Neuronal stem cell (in vitro differentiated cells): ENCODE measurements around the gene CHMP4A.

Experiments
- DNase-seq: peaks from one replicate; pipeline ENCODE4 v3.0.0-alpha.2; 2013; ENCODE audit warnings: low spot score
- H2AFZ ChIP-seq: one replicate; pipeline ENCODE4 v1.6.1; 2013; ENCODE audit warnings: mild to moderate bottlenecking, low read length, inconsistent platforms
- H2AK5ac ChIP-seq: 2 replicates; pipeline ENCODE4 v1.6.1; 2013; ENCODE audit warnings: low read depth, mild to moderate bottlenecking, inconsistent platforms, low read length, moderate library complexity, mixed read lengths
- H2BK120ac ChIP-seq: 2 replicates; pipeline ENCODE4 v1.6.1; 2013; ENCODE audit warnings: low read depth, mild to moderate bottlenecking, inconsistent platforms, low read length, moderate library complexity, mixed read lengths
- H2BK12ac ChIP-seq: one replicate; pipeline ENCODE4 v1.6.1; 2013; ENCODE audit warnings: low read length, inconsistent platforms
- H2BK15ac ChIP-seq: 2 replicates; pipeline ENCODE4 v1.6.1; 2013; ENCODE audit warnings: mild to moderate bottlenecking, low read length, inconsistent platforms, mixed read lengths
- H2BK5ac ChIP-seq: one replicate; pipeline ENCODE4 v1.6.1; 2013; ENCODE audit warnings: inconsistent platforms, mild to moderate bottlenecking, low read length, moderate library complexity
- H3K14ac ChIP-seq: one replicate; pipeline ENCODE4 v1.6.1; 2013; ENCODE audit warnings: low read length, inconsistent platforms
- H3K18ac ChIP-seq: 2 replicates; pipeline ENCODE4 v1.6.1; 2013; ENCODE audit warnings: low read length, inconsistent platforms
- H3K23ac ChIP-seq: 2 replicates; pipeline ENCODE4 v1.6.1; 2013; ENCODE audit warnings: low read depth, mild to moderate bottlenecking, mixed read lengths, low read length, inconsistent platforms; ENCODE audit not compliant: poor library complexity
- H3K27ac ChIP-seq: replicated peaks from 3 replicates; pipeline ENCODE4 v1.5.1; 2013; ENCODE audit warnings: low read length, inconsistent platforms
- H3K27me3 ChIP-seq, 3 experiments: 2 replicates each; pipeline ENCODE4 v1.6.1; 2013; ENCODE audit warnings: low read length in 3 of 3, mild to moderate bottlenecking in 2 of 3, inconsistent platforms in 1 of 3, low read depth in 1 of 3, mixed read lengths in 1 of 3, moderate library complexity in 1 of 3; ENCODE audit not compliant: control insufficient read depth in 3 of 3, insufficient read depth in 3 of 3
- H3K36me3 ChIP-seq, 2 donors: replicated peaks in 1 of 2; 2 replicates each; pipeline ENCODE4 v1.6.1; 2013; ENCODE audit warnings: low read length in 2 of 2; ENCODE audit not compliant: control insufficient read depth in 2 of 2, insufficient read depth in 2 of 2
- H3K4ac ChIP-seq: 2 replicates; pipeline ENCODE4 v1.6.1; 2013; ENCODE audit warnings: inconsistent platforms, mild to moderate bottlenecking, low read length, moderate library complexity
- H3K4me1 ChIP-seq, 2 donors: 1 replicate in 1 of 2; 2 replicates in 1 of 2; pipeline ENCODE4 v1.6.1; 2013; ENCODE audit warnings: low read length in 2 of 2, low read depth in 1 of 2; ENCODE audit not compliant: control insufficient read depth in 2 of 2, insufficient read depth in 1 of 2
- H3K4me2 ChIP-seq: one replicate; pipeline ENCODE4 v1.6.1; 2013; ENCODE audit warnings: mild to moderate bottlenecking, low read length, inconsistent platforms; ENCODE audit not compliant: insufficient read depth, poor library complexity, severe bottlenecking
- H3K4me3 ChIP-seq, 2 donors: 2 replicates each; pipeline ENCODE4 v1.5.1; 2013; ENCODE audit warnings: low read length in 2 of 2, mild to moderate bottlenecking in 2 of 2, inconsistent platforms in 1 of 2, moderate library complexity in 1 of 2
- H3K79me1 ChIP-seq: one replicate; pipeline ENCODE4 v1.6.1; 2013; ENCODE audit warnings: low read depth, mild to moderate bottlenecking, inconsistent platforms, low read length, moderate library complexity
- H3K9ac ChIP-seq: one replicate; pipeline ENCODE4 v1.6.1; 2013; ENCODE audit warnings: mild to moderate bottlenecking, low read depth, low read length, inconsistent platforms; ENCODE audit not compliant: poor library complexity
- H3K9me3 ChIP-seq, 2 donors: replicated peaks in 1 of 2; 2 replicates each; pipeline versions ENCODE3 to v1.6.1; 2013; ENCODE audit warnings: low read length in 2 of 2, mild to moderate bottlenecking in 2 of 2, inconsistent platforms in 1 of 2, low read depth in 1 of 2, mixed read lengths in 1 of 2, moderate library complexity in 1 of 2; ENCODE audit not compliant: control insufficient read depth in 2 of 2, insufficient read depth in 1 of 2
- H4K8ac ChIP-seq: one replicate; pipeline ENCODE4 v1.6.1; 2013; ENCODE audit warnings: low read depth, mild to moderate bottlenecking, inconsistent platforms, low read length, moderate library complexity
- H4K91ac ChIP-seq: one replicate; pipeline ENCODE4 v1.6.1; 2013; ENCODE audit warnings: low read length, low read depth, mild to moderate bottlenecking, inconsistent platforms; ENCODE audit not compliant: poor library complexity
- whole genome bisulfite sequencing, 2 donors: extraction: QIAGEN DNeasy Blood & Tissue Kit; methylation state at CpG; one replicate each; pipeline ENCODE4 v1.1.7; 2013; ENCODE audit warnings: missing lambda C conversion rate in 2 of 2, mixed read lengths in 1 of 2; ENCODE audit not compliant: insufficient read length in 2 of 2, insufficient replicate concordance in 1 of 2; ENCODE audit errors: extremely low coverage in 2 of 2; 5-methylcytosine and 5-hydroxymethylcytosine counted together

Gene CHMP4A

DNA sequence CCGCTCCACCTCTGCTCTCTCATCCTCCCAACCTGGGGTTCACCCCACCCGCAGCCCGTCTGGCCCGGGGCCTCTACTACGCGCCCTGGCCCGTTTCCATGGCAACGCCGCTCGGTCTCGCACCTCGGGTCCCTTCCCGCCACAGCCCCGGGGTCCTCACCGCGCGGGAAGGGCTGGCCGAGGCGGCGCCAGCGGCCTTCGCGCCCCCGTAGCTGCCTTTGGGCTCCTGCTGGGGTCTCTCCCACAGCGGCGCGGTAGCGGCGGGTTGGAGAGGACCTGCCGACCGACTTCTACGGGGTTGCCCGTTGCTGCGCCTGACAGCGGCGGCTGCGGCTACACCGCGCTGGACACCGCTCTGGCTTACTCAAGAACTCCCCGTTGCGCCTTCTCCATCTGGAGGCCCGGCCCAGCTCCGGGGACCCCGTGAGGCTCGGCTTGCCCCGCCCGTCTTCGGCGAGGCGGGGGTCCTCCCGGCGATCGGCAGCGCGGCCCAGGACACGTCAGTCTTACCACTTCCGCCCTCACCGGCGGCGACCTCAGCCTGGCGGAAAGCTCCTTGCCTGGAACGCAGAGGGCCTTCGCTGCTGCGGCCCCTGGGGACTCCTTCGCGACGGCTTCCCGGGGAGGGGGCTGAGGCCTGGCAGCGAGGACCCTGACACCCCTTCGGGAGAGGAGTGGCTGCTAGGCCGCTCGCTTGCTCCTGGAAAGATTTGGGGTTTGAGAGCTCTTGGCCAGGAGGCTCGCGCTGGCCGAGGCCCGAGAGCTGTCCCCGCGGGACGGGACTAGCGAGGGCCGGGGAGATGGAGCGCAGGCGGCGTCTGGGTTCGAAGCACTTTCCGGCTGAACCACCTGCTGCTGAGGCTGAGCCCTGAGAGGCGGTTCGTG is 17.9 kb downstream of the CHMP4A start, which contains the start of gene TM9SF1:
TM9SF1 (minus strand) TSS at position 256 of the 885 bp plus-strand sequence. CDS start 422 bp downstream, outside the sequence.
- peak within 1 kb of the TSS; percentile 53 to 92 for H3K4me3 ChIP-seq
- H3K4me2 ChIP-seq, result peak within 1 kb of the TSS; percentile 96
- no peak within 1 kb of the TSS for H4K91ac ChIP-seq
- H3K18ac ChIP-seq, result peak within 1 kb of the TSS; percentile 100
- peak within 1 kb of the TSS; percentile 93 for H3K23ac ChIP-seq
- H3K27me3 ChIP-seq, result peaks cover 0 to 2% (median 0%) of the 10 kb centered on the region in 3 experiments
- H3K9me3 ChIP-seq, result no peaks in the 10 kb centered on the region
- H3K9ac ChIP-seq, result peak within 1 kb of the TSS; percentile 93
- H2AK5ac ChIP-seq, result peak within 1 kb of the TSS; percentile 20
- no CpG with 5 or more reads among the region's 89 CpGs for WGBS, 2 donors
- peak within 1 kb of the TSS; percentile 76 for H2BK120ac ChIP-seq
- peaks cover 3% of the 10 kb centered on the region for H3K79me1 ChIP-seq
- H3K36me3 ChIP-seq, result peaks cover 20 to 50% of the 10 kb centered on the region in 2 donors
- H3K14ac ChIP-seq, result peak within 1 kb of the TSS; percentile 89
- DNase-seq, result peak; percentile 71
- H3K4me1 ChIP-seq, result peaks cover 2 to 5% of the 10 kb centered on the region in 2 donors
- H4K8ac ChIP-seq, result peak within 1 kb of the TSS; percentile 43
- peak within 1 kb of the TSS; percentile 64 for H2BK15ac ChIP-seq
- peak within 1 kb of the TSS; percentile 95 for H2BK5ac ChIP-seq
- H3K4ac ChIP-seq, result peak within 1 kb of the TSS; percentile 5
- peak within 1 kb of the TSS; percentile 97 for H3K27ac ChIP-seq
- peak within 1 kb of the TSS; percentile 99 for H2AFZ ChIP-seq
- peak within 1 kb of the TSS; percentile 58 for H2BK12ac ChIP-seq

DNA sequence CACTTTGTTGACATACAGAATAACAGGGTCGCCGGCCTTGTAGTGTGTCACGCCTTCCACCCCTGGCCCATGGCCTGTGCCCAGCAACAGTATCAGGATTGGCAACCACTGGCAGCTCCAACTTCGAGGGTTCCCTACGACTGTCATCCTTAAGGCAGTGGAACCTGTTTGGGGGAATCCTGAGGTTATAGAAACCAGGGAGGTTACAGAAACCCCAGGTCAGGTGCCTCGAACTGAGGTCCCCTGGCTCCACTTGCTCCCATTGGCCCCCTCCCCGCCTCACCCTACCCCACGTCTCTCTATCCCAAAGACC is 18.5 kb downstream of the CHMP4A start:
- Histone ChIP-seq H3K27me3 (peaks cover 0 to 2% (median 0%) of the 10 kb centered on the region in 3 experiments), H4K8ac (no peak overlapping the region), H3K9me3 (no peaks in the 10 kb centered on the region), H3K23ac (peak overlapping the region; percentile 7), H2AK5ac (peak overlapping the region; percentile 9), H2BK5ac (peak overlapping the region; percentile 95), H3K14ac (peak overlapping the region; percentile 89), H3K4me1 (peaks cover 2 to 5% of the 10 kb centered on the region in 2 donors), H3K4me3 (peak overlapping the region; percentile 53 to 92), H3K4ac (peak overlapping the region; percentile 5), H4K91ac (no peak overlapping the region), H3K79me1 (peaks cover 3% of the 10 kb centered on the region), H2BK120ac (no peak overlapping the region), H3K27ac (peak overlapping the region; percentile 97), H2BK12ac (no peak overlapping the region), H2BK15ac (peak overlapping the region; percentile 64), H3K18ac (peak overlapping the region; percentile 100), H3K9ac (peak overlapping the region; percentile 93), H3K4me2 (peak overlapping the region; percentile 96), H3K36me3 (peaks cover 22 to 52% of the 10 kb centered on the region in 2 donors), H2AFZ (peak overlapping the region; percentile 99)
- no peak for DNase-seq
- no CpG with 5 or more reads among the region's 8 CpGs for WGBS, 2 donors

DNA sequence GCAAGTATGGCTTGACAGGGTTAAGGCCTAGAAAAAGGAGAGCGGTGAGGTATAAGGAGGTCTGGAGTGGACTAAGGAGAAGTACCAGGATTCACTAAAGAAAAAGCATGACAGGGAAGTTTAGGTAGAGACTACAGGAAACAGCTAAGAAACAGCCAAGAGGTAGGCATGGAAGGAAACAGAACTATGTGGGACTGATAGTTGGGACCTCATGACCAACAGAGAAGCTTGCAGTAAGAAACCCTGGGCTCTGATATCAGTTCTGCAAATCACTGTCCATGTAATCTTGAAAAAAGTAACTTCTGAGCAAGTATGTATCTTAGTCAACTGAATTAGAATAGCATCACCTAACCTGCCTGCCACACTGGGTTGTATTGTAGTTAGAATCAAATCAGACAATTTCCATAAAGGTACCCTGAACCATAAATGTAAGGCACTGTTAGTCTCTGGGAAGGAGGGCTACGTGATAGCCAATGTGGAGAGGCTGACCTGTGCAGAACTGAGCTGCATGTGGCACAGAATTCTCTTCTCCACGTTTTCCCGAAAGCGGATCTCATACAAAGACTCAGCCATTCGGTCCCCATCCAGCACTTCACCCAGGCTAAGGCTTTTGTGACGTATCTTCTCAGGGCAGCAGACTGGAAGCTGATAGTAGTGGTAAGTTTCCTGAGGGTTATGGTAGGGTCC is 19.0 kb downstream of the CHMP4A start:
- Histone ChIP-seq H3K9me3 (no peaks in the 10 kb centered on the region), H2BK120ac (no peak overlapping the region), H2AK5ac (peak overlapping the region; percentile 9), H3K4me1 (peaks cover 2 to 5% of the 10 kb centered on the region in 2 donors), H3K36me3 (peaks cover 22 to 53% of the 10 kb centered on the region in 2 donors), H3K23ac (no peak overlapping the region), H3K27me3 (peaks cover 0 to 2% (median 0%) of the 10 kb centered on the region in 3 experiments), H2BK5ac (no peak overlapping the region), H3K4me2 (peak overlapping the region; percentile 96), H3K18ac (no peak overlapping the region), H2BK12ac (no peak overlapping the region), H3K4ac (no peak overlapping the region), H3K27ac (no peak overlapping the region), H4K8ac (no peak overlapping the region), H3K9ac (peak overlapping the region; percentile 56), H2BK15ac (no peak overlapping the region), H3K79me1 (peaks cover 3% of the 10 kb centered on the region), H3K4me3 (peak overlapping the region in 1 of 2 donors; percentile 53), H2AFZ (peak overlapping the region; percentile 99), H4K91ac (no peak overlapping the region), H3K14ac (no peak overlapping the region)
- no peak for DNase-seq
- WGBS, 2 donors, result no CpG with 5 or more reads among the region's 7 CpGs

DNA sequence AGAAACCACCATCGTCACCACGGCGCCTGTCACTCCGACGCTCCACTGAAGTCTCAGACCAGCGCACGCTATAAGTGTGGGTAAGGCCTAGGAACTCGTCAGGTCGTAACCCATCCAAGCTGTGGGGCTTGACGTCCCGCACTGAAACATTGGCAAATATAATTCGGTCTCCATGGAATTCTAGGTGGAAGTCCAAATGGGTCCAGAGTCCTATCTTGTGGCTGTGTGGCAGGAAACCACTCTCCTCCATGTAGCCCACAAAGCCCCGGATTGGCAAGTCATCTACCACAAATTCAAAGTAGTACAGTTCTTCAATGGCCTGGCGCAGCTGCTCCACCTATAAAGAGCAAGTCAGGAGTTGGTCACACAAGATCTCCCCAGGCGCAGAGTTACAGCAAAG is 20.4 kb downstream of the CHMP4A start:
- Histone ChIP-seq H3K4me2 (no peak overlapping the region), H3K4ac (no peak overlapping the region), H2BK12ac (no peak overlapping the region), H2AFZ (no peak overlapping the region), H3K79me1 (peaks cover 2% of the 10 kb centered on the region), H3K9me3 (no peaks in the 10 kb centered on the region), H3K27me3 (peaks cover 0 to 2% (median 0%) of the 10 kb centered on the region in 3 experiments), H2BK120ac (no peak overlapping the region), H2BK15ac (no peak overlapping the region), H3K27ac (no peak overlapping the region), H3K4me1 (peaks cover 4 to 6% of the 10 kb centered on the region in 2 donors), H3K14ac (no peak overlapping the region), H2AK5ac (no peak overlapping the region), H4K91ac (no peak overlapping the region), H4K8ac (no peak overlapping the region), H3K4me3 (no peak overlapping the region), H3K23ac (no peak overlapping the region), H3K36me3 (peaks cover 22 to 44% of the 10 kb centered on the region in 2 donors), H3K9ac (no peak overlapping the region), H2BK5ac (no peak overlapping the region), H3K18ac (no peak overlapping the region)
- no CpG with 5 or more reads among the region's 15 CpGs for WGBS, 2 donors
- DNase-seq, result no peak
